ENCODE measurements around the gene AGBL3.
A peak's percentile ranks its signal among the peaks of the same experiment; 100 is the strongest.

AGBL3 gene

DNA sequence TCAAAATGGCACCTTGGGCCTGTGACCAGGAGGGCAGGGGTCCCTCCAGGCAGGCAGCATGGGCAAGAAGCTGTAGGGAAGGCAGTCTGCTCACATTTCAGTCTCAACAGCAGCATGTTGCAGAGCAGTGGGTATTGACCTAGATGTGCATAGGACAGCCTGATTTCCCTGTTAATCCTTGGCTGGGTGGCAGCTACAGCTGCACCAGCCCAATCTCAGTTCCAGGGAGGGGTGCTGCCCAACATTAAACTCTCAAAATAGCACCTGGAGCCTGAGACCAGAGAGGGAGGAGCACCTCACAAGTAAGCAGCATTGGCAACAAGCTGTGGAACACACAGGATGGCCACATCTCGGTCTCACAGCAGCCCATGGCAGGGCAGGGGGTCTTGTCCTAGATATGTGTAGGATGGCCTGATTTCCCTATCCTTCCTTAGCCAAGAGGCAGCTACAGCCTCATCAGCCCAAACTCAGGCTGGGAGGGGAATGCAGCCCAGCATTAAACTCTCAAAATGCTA, 171.9 kb downstream of the AGBL3 start:
- Histone ChIP-seq H3K27ac (no peak overlapping the region), H3K9me3 (peaks cover 0 to 14% (median 7%) of the 10 kb centered on the region in 3 donors), H3K27me3 (no peaks in the 10 kb centered on the region), H3K4me3 (no peak overlapping the region), H3K36me3 (peaks cover 0 to 10% (median 5%) of the 10 kb centered on the region in 3 donors), H3K4me1 (peaks cover 0 to 32% (median 20%) of the 10 kb centered on the region in 4 donors)
- no peak for TF ChIP-seq CTCF (IDR thresholded peaks at IDR 0.05)
- intact Hi-C loops (cut with DNase I; ENCODE audit: low total_unique reads): no loop called here
- no peak for DNase-seq

DNA sequence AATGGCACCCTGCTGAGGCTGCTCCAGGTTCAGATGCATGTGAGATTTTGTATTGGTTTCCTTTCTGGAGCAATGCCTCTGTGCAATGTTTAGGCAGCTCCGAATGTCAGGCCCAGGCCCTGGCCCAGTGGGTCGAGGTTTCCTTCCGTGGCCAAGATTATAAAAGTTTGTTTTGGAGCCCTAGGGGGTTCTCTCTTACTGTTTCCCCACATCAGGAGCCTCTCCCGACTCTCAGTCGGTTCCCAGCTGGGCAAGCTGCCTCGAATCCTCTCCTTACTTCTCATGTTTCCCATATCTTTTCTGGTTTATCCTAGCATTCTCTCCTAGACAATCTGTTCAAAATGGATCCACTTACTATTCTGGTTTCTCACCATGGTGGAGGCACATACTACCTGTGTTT, 172.6 kb downstream of the AGBL3 start:
- H3K27me3 ChIP-seq: no peaks in the 10 kb centered on the region
- H3K36me3 ChIP-seq: peaks cover 0 to 10% (median 7%) of the 10 kb centered on the region in 3 donors
- no peak for TF ChIP-seq CTCF (IDR thresholded peaks at IDR 0.05)
- no peak overlapping the region for H3K4me3 ChIP-seq
- intact Hi-C loops (cut with DNase I; ENCODE audit: low total_unique reads): no loop called here
- H3K9me3 ChIP-seq: peaks cover 0 to 14% (median 7%) of the 10 kb centered on the region in 3 donors
- H3K27ac ChIP-seq: peak overlapping the region in 1 of 2 donors; percentile 12
- peaks cover 0 to 32% (median 20%) of the 10 kb centered on the region in 4 donors for H3K4me1 ChIP-seq
- DNase-seq: no peak

GRCh38 chr7:135159359-135160085, 173.2 kb downstream of the AGBL3 start:
- no peak for DNase-seq
- H3K27ac ChIP-seq: peak overlapping the region in 1 of 2 donors; percentile 35
- no peaks in the 10 kb centered on the region for H3K27me3 ChIP-seq
- H3K9me3 ChIP-seq: peaks cover 0 to 14% (median 7%) of the 10 kb centered on the region in 3 donors
- peaks cover 0 to 32% (median 20%) of the 10 kb centered on the region in 4 donors for H3K4me1 ChIP-seq
- no peak for TF ChIP-seq CTCF (IDR thresholded peaks at IDR 0.05)
- H3K4me3 ChIP-seq: no peak overlapping the region
- intact Hi-C loops (cut with DNase I; ENCODE audit: low total_unique reads): loop anchor here (10.0 kb wide), 1 partner anchor 165 kb away; no protein-coding TSS in a partner anchor
- peaks cover under 1 to 14% (median 10%) of the 10 kb centered on the region in 3 donors for H3K36me3 ChIP-seq

- peaks cover 6 to 21% (median 11%) of the 10 kb centered on the region in 3 donors for H3K36me3 ChIP-seq
- intact Hi-C loops (cut with DNase I; ENCODE audit: low total_unique reads): loop anchor here (10.0 kb wide), 1 partner anchor 165 kb away; no protein-coding TSS in a partner anchor
- H3K27me3 ChIP-seq: no peaks in the 10 kb centered on the region
- H3K4me1 ChIP-seq: peaks cover 0 to 32% (median 20%) of the 10 kb centered on the region in 4 donors
- no peak for DNase-seq
- peaks cover 0 to 14% (median 7%) of the 10 kb centered on the region in 3 donors for H3K9me3 ChIP-seq
- H3K27ac ChIP-seq: peak overlapping the region; percentile 29 to 35
- TF ChIP-seq CTCF (IDR thresholded peaks at IDR 0.05): no peak
- H3K4me3 ChIP-seq: no peak overlapping the region
Measured at GRCh38 chr7:135160098-135160857, 174.0 kb downstream of the AGBL3 start.

GRCh38 chr7:135160858-135161653, 174.7 kb downstream of the AGBL3 start:
- TF ChIP-seq CTCF (IDR thresholded peaks at IDR 0.05): no peak
- DNase-seq: no peak
- H3K9me3 ChIP-seq: peaks cover 0 to 8% (median 1%) of the 10 kb centered on the region in 3 donors
- peak overlapping the region; percentile 29 to 35 for H3K27ac ChIP-seq
- no peak overlapping the region for H3K4me3 ChIP-seq
- intact Hi-C loops (cut with DNase I; ENCODE audit: low total_unique reads): loop anchor here (10.0 kb wide), 1 partner anchor 166 kb away; no protein-coding TSS in a partner anchor
- peaks cover 0 to 32% (median 20%) of the 10 kb centered on the region in 4 donors for H3K4me1 ChIP-seq
- no peaks in the 10 kb centered on the region for H3K27me3 ChIP-seq
- peaks cover 10 to 29% (median 18%) of the 10 kb centered on the region in 3 donors for H3K36me3 ChIP-seq
